H1 (cell line): ENCODE measurements around the gene PLS3. TPM values are rescaled to one million over a fixed set of nuclear protein-coding genes. Genes with fewer than 3 reads are reported as not detected.
A peak's percentile ranks its signal among the peaks of the same experiment; 100 is the strongest.

ENCODE experiments used
- PHF8 ChIP-seq: fragments of 200-600 bp; sonication (generic); conservative IDR thresholded peaks from 2 replicates; pipeline ENCODE4 v1.7.1; 2012; ENCODE audit warnings: low read depth, mild to moderate bottlenecking, inconsistent platforms, low read length, moderate library complexity
- POLR2A ChIP-seq, 2 experiments: IDR thresholded peaks; 1 replicate in 1 of 2; 2 replicates in 1 of 2; pipeline ENCODE4 v1.6.1; 2011; ENCODE audit warnings: low read depth in 2 of 2, low read length in 2 of 2, mild to moderate bottlenecking in 2 of 2; ENCODE audit errors: control extremely low read depth in 1 of 2
- POLR2AphosphoS5 ChIP-seq: IDR thresholded peaks from 2 replicates; pipeline ENCODE4 v1.6.1; 2011; ENCODE audit warnings: low read depth, low read length
- RBBP5 ChIP-seq: IDR thresholded peaks from 2 replicates; pipeline ENCODE4 v1.7.1; 2012; ENCODE audit warnings: low read depth, mild to moderate bottlenecking, inconsistent platforms, low read length, moderate library complexity, borderline replicate concordance
- SIRT6 ChIP-seq: IDR thresholded peaks from one replicate; pipeline ENCODE4 v1.7.1; 2012; ENCODE audit warnings: low read length, inconsistent platforms
- SP2 ChIP-seq: IDR thresholded peaks from 2 replicates; pipeline ENCODE4 v1.6.1; 2012; ENCODE audit warnings: mild to moderate bottlenecking, low read length, inconsistent platforms
- TBP ChIP-seq: IDR thresholded peaks from 2 replicates; pipeline ENCODE4 v1.6.1; 2011; ENCODE audit warnings: low read depth, low read length, improper control_type of control experiment
- polyA plus RNA-seq, 7 experiments: library from polyadenylated mRNA; depleted of rRNA in 3 of 7; stranded (reverse) in 5 of 7; unstranded in 2 of 7; fragments of >200 nt in 5 of 7; fragments of 200-250 nt in 2 of 7; gene quantifications; 1 replicate in 5 of 7; 2 replicates in 1 of 7; 4 replicates in 1 of 7; pipeline versions ENCODE4 v1.2.1 to v1.2.3, GENCODE V29; 2011 to 2013; ENCODE audit warnings: missing spikeins in 2 of 7, mixed read lengths in 2 of 7
- total RNA-seq: library from RNA; stranded (reverse); fragmentation: NEBNext Ultra II Directional; extraction: Animal tissue kit (Norgen Biotek cat#: 25700); gene quantifications from 2 replicates; pipeline ENCODE4 v1.2.1, GENCODE V29; 2021
- TF ChIP-seq, protein P1 (sequence below): IDR thresholded peaks from 2 replicates; pipeline ENCODE4 v1.6.1; 2011; ENCODE audit warnings: low read length, improper control_type of control experiment

PLS3 gene
- total and polyA plus RNA-seq, 2 of the 8 experiments (the other 6 are each of a cell fraction or from before 2014, with no cell fraction given): 107 to 185 TPM

DNA sequence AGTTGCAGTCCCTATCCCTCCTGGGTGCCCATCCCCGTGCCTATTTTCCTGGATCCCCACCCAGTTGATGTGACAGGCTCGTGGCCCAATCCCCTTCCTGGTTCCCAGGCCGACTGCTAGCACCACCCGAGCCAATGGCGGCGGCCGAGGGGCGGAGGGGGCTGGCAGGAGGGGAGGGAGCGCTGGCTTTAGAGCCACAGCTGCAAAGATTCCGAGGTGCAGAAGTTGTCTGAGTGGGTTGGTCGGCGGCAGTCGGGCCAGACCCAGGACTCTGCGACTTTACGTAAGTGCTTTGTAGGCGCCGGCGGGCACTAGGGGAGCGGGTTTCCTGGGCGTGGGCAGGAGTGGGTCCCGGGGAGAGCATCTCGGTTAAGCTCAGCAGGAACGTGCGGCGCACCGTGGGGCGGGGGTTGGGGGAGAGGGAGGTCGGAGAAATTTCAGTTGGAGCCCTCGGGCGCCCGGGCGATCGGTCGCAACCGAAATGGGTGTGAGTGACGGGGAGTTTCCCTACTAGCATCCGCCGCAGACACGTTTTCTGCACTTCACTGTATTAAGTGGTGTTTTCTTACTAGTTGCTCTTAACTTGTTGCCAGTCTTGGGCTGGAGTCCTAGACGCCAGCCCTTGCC lies at the start of gene PLS3 (continued):
- TF ChIP-seq POLR2AphosphoS5: peak; percentile 69
- no peak for TF ChIP-seq SIRT6
- peak; percentile 24; the same call in 1 of the 2 replicates for TF ChIP-seq SP2
- peak; percentile 85 for TF ChIP-seq RBBP5
- peak; percentile 67 for TF ChIP-seq TBP
- TF ChIP-seq, protein P1, sequence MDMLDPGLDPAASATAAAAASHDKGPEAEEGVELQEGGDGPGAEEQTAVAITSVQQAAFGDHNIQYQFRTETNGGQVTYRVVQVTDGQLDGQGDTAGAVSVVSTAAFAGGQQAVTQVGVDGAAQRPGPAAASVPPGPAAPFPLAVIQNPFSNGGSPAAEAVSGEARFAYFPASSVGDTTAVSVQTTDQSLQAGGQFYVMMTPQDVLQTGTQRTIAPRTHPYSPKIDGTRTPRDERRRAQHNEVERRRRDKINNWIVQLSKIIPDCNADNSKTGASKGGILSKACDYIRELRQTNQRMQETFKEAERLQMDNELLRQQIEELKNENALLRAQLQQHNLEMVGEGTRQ: no peak
- TF ChIP-seq POLR2A (IDR thresholded peaks at IDR 0.05; ENCODE audit: control extremely low read depth in 1 of 2, low read depth in 2 of 2, low read length in 2 of 2): peak in 1 of 2 experiments; percentile 84; a peak in 2 of 3 replicates
- TF ChIP-seq PHF8: peak; percentile 43; the same call in 1 of the 2 replicates
- TF ChIP-seq, all 59 proteins: peak for 12
